Measurements from ENCODE around the gene TBPL1. TPM values are rescaled to one million over a fixed set of nuclear protein-coding genes. Genes with fewer than 3 reads are reported as not detected.

Gene TBPL1
- total and polyA plus RNA-seq, 9 of the 15 experiments (the other 6 are each of a cell fraction or from before 2014, with no cell fraction given) = 78.1 to 152 (median 107) TPM

- TF ChIP-seq VEZF1 (CRISPR knock-in tag; IDR thresholded peaks at IDR 0.05) = peak; percentile 50
- no peak for TF ChIP-seq CBFB (CRISPR knock-in tag; IDR thresholded peaks at IDR 0.05)
- no peak for TF ChIP-seq CREBBP (IDR thresholded peaks at IDR 0.05; ENCODE audit: low read depth, low read length)
- TF ChIP-seq SMAD1 (IDR thresholded peaks at IDR 0.05; ENCODE audit: low read depth, low read length, partially characterized antibody) = peak; percentile 35
- TF ChIP-seq GATA2 (CRISPR knock-in tag; IDR thresholded peaks at IDR 0.05) = peak; percentile 85
- TF ChIP-seq ZNF277 (CRISPR knock-in tag; IDR thresholded peaks at IDR 0.05; ENCODE audit: borderline replicate concordance) = no peak
- TF ChIP-seq ZNF318 (IDR thresholded peaks at IDR 0.05; ENCODE audit: borderline replicate concordance in 1 of 2, low read depth in 1 of 2) = 0 out of 4 replicates have a peak, but pooled peaks of 1 of the 2 experiments have one; percentile 81
- TF ChIP-seq RBM17 (IDR thresholded peaks at IDR 0.05; ENCODE audit: borderline replicate concordance, low read depth, low read length) = no peak
- no peak for TF ChIP-seq TSHZ1 (CRISPR knock-in tag; IDR thresholded peaks at IDR 0.05)
- TF ChIP-seq CHD2 (IDR thresholded peaks at IDR 0.05; ENCODE audit: low read depth, low read length) = no peak
- TF ChIP-seq ZNF584 (CRISPR knock-in tag; IDR thresholded peaks at IDR 0.05; ENCODE audit: low read depth) = peak; percentile 78; the same call in 1 of the 2 replicates
- TF ChIP-seq ZKSCAN8 (CRISPR knock-in tag; IDR thresholded peaks at IDR 0.05) = no peak
- TF ChIP-seq ARID1B (IDR thresholded peaks at IDR 0.05) = peak; percentile 99
These were observed 4.8 kb downstream of the TBPL1 start (continued) for GRCh38 chr6:133957780-133958242.

All from K562 (cell line).